Natural killer cell treated with Interleukin-12 subunit alpha and Interleukin-12 subunit beta and Interleukin-15 and Interleukin-18, amount 100 ng/mL, for 72 hours (primary cell): ENCODE results near the gene UNG. TPM values are rescaled to one million over a fixed set of nuclear protein-coding genes. Genes with fewer than 3 reads are reported as not detected.
"Not testable (repeated sequence)": the region's sequence is repeated elsewhere in the genome, so short reads cannot be mapped to it uniquely, and the experiment has no call there.

Experiments
- ATAC-seq, 2 donors: fragments of 150-1000 bp; cut with Tn5 transposase in 1 of 2; sonication (Bioruptor Pico), chemical (Tn5 transposase) in 1 of 2; 2 replicates each; pipeline ENCODE4 v1.10.0; 2021
- DNase-seq: peaks from one replicate; pipeline ENCODE4 v3.0.0; 2022; ENCODE audit warnings: low spot score
- H3K27ac Mint-ChIP-seq, 2 donors: 1 replicate in 1 of 2; 2 replicates in 1 of 2; pipeline ENCODE4 v1.8.0; 2022; ENCODE audit warnings: mixed read lengths in 2 of 2, mild to moderate bottlenecking in 1 of 2, moderate library complexity in 1 of 2
- H3K27me3 Mint-ChIP-seq, 2 donors: 1 replicate in 1 of 2; 2 replicates in 1 of 2; pipeline ENCODE4 v1.8.0; 2022; ENCODE audit warnings: mixed read lengths in 2 of 2
- H3K36me3 Mint-ChIP-seq: one replicate; pipeline ENCODE4 v1.8.0; 2022; ENCODE audit warnings: mixed read lengths
- H3K4me1 Mint-ChIP-seq, 2 donors: 1 replicate in 1 of 2; 2 replicates in 1 of 2; pipeline ENCODE4 v1.8.0; 2022; ENCODE audit warnings: low read depth in 2 of 2, mixed read lengths in 2 of 2, mild to moderate bottlenecking in 1 of 2
- H3K4me3 Mint-ChIP-seq: one replicate; pipeline ENCODE4 v1.8.0; 2022; ENCODE audit warnings: mixed read lengths
- H3K9me3 Mint-ChIP-seq: 2 replicates; pipeline ENCODE4 v1.8.0; 2022; ENCODE audit warnings: mixed read lengths
- total RNA-seq, 2 donors: library from RNA; stranded (reverse); gene quantifications; one replicate each; pipeline ENCODE4 v1.2.3, GENCODE V29; 2022

Gene UNG
- 10 to 100 TPM; 36.1 to 79.3 TPM for total RNA-seq

DNA sequence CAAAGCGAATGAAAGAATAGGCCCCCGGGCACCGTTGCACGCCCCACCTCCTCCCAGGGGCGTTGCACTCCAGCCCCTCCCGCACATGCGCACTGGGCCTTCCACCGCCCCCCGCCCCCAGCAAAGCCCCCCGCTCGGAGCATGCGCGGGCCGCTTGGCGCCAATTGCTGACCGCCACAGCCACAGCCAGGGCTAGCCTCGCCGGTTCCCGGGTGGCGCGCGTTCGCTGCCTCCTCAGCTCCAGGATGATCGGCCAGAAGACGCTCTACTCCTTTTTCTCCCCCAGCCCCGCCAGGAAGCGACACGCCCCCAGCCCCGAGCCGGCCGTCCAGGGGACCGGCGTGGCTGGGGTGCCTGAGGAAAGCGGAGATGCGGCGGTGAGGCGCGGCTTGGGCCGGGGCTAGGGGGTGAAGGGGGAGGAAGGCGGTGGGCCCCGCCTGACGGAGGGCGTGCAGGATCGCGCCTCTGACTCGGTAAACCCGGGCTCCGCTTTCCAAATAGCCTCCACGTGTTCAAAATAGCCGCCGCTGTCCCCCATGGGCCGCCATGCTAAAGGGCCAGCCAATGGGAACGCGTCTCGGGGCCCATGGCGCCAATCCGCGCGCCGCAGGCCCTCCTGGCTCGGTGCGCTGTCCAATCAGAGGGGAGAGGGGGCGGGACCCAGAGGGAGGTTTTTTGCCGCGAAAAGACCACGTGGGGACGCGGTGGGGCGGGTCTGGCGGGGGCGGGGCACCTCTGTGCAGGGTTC, at the start of gene UNG:
TSS of gene UNG (plus strand) at position 163 of the 748 bp plus-strand sequence. CDS start at position 246, 83 bp downstream.
- H3K36me3 Mint-ChIP-seq: peaks cover 6% of the 10 kb centered on the region
- no peaks in the 10 kb centered on the region for H3K9me3 Mint-ChIP-seq
- ATAC-seq (peak; percentile 97 to 98), DNase-seq (peak; percentile 98)
- peak within 1 kb of the TSS; percentile 26 to 76 for H3K27ac Mint-ChIP-seq
- H3K27me3 Mint-ChIP-seq: no peaks in the 10 kb centered on the region
- H3K4me3 Mint-ChIP-seq: peak within 1 kb of the TSS; percentile 84
- H3K4me1 Mint-ChIP-seq: peaks cover 39 to 42% of the 10 kb centered on the region in 2 donors

DNA sequence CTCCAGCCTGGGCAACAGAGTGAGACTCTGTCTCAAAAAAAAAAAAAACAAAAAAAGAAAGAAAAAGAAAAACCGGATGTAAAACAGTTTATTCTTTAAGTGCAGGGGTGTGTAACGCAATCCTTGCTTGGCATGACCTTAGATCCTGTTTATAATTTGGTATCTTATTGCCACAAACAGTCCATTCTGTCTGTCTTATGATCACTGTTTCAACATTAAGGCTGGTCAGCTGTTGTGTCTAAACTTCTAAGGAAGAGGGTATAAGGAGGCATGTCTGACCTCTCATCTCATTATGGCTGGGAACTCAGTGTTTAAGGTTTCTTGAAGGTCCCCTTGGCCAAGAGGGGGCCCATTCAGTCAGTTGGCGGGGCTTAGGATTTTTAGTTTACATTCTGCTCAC, 48.7 kb upstream of the UNG start:
- not testable (repeated sequence) for H3K27ac Mint-ChIP-seq, DNase-seq, H3K36me3 Mint-ChIP-seq, H3K4me3 Mint-ChIP-seq, H3K27me3 Mint-ChIP-seq, ATAC-seq, H3K9me3 Mint-ChIP-seq
- H3K4me1 Mint-ChIP-seq: peaks cover 11 to 14% of the 10 kb centered on the region in 2 donors

DNA sequence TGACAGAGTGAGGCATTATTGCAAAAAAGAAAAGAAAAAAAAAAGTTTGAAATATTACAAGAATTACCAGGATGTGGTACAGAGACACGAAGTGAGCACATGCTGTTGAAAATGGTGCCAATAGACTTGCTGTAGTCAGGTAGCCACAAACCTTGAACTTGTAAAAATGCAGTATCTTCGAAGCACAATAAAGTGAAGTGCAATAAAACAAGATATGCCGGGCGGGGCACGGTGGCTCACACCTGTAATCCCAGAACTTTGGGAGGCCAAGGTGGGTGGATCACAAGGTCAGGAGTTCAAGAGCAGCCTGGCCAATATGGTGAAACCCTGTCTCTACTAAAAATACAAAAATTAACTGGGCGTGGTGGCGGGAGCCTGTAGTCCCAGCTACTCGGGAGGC, 47.6 kb upstream of the UNG start:
- not testable (repeated sequence) for DNase-seq, H3K27me3 Mint-ChIP-seq, H3K9me3 Mint-ChIP-seq, ATAC-seq, H3K4me3 Mint-ChIP-seq, H3K36me3 Mint-ChIP-seq
- H3K27ac Mint-ChIP-seq: peak overlapping the region in 1 of 2 donors; percentile 35
- peaks cover 14 to 20% of the 10 kb centered on the region in 2 donors for H3K4me1 Mint-ChIP-seq

DNA sequence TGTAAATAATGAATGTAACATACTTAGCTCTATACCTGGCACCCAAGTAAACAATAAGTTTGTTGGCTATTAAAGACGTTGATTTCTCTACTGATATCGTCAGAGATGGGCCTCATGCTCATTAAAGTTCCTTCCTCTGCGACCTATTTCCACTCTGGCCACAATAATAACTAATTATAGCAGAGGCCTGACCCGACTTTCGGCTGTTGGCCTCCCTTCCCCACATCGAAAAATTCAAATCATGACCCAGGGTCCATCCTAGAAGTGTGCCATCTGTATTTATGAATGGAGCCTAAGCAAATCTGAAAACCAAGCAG, 45.3 kb upstream of the UNG start:
- H3K36me3 Mint-ChIP-seq: no peaks in the 10 kb centered on the region
- ATAC-seq: no peak

DNA sequence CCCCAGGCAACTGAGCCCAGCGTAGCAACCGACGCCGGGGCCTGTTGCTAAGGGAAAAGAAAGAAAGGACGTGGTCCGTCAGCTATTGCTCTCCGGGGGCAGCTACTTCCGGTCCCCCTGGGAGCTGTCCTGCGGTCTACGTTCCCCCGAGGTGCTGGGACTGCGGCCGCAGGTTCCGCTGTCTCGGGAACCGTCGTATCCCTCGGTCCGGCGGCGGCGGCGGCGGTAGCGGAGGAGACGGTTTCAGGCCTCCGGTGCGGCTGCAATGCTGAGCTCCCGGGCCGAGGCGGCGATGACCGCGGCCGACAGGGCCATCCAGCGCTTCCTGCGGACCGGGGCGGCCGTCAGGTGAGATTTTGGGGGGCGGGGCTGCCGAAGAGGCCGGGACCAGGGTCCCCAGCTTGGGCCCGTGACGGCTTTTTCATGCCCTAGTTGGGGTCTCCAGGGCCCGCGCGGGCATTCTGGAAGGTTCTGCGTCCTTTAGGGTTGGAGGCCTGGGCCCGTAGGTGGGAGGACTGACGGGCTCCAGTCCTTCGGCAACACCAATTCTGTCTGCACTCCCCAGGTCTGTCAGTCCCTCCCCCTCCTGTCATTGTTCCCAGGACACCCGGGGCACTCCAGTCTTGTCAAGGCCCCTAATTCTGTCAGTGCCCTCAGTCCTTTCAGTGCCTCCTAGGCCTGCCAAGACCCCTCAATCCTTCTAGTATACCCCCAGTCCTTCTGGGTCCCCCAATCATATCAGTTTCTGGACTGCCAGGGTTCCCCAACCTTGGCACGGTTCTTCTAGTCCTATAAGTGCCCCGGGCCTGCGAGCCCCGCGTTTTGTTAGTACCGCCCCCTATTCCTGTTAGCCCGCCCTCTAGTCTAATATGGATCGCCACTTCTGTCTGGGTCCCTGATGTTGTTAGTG, 44.7 kb upstream of the UNG start, which contains the start of gene USP30:
TSS of gene USP30 (plus strand) at position 163 of the 910 bp plus-strand sequence. CDS start at position 266, 103 bp downstream.
- no peaks in the 10 kb centered on the region for H3K9me3 Mint-ChIP-seq
- peak within 1 kb of the TSS; percentile 92 to 97 for H3K27ac Mint-ChIP-seq
- H3K27me3 Mint-ChIP-seq: no peaks in the 10 kb centered on the region
- ATAC-seq: peak; percentile 92 to 94
- peaks cover 14 to 20% of the 10 kb centered on the region in 2 donors for H3K4me1 Mint-ChIP-seq
- H3K4me3 Mint-ChIP-seq: peak within 1 kb of the TSS; percentile 94
- H3K36me3 Mint-ChIP-seq: no peaks in the 10 kb centered on the region
- peak; percentile 85 for DNase-seq

More for the DNA sequence above, 45.3 kb upstream of the UNG start:
- Mint-ChIP-seq H3K9me3 (no peaks in the 10 kb centered on the region), H3K4me1 (peaks cover 14 to 20% of the 10 kb centered on the region in 2 donors), H3K4me3 (peak overlapping the region; percentile 94), H3K27ac (peak overlapping the region; percentile 92 to 97), H3K27me3 (no peaks in the 10 kb centered on the region)
- DNase-seq: no peak

DNA sequence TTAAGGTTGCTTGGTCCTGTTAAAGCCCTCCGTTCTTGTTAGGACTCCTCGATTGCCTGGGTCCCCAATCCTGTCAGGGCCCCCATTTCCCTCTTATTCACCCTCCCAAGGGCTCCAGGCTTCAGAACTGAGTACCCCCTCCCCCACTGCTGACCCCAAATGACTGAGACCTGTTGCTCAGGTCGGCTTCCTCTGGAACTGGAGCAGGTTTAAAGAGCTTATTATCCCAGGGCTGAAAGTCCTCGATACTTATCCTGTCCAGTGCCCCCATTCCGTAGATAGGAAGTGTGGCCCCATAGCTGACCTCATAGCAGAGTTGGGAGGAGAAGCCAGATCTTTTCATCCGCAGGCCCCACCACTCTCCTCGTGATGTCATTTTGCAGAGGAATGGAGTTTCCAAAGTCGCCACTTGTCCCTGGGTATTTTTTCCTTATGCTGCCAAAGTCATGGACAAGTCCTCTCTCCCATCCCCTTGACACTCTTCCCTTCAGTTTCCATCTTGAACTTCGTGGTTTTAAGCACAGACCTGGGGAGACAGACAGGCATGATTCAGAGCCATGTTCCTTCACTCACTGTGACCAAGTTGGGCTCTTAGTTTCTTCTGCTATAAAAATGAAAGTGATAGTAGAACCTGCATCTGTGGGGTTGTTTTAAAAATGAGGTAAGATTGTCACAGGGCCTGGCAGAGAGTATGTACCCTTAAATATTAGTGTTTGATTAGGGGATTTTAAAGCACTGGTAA, 43.8 kb upstream of the UNG start:
- peaks cover 14 to 20% of the 10 kb centered on the region in 2 donors for H3K4me1 Mint-ChIP-seq
- DNase-seq: peak; percentile 58

DNA sequence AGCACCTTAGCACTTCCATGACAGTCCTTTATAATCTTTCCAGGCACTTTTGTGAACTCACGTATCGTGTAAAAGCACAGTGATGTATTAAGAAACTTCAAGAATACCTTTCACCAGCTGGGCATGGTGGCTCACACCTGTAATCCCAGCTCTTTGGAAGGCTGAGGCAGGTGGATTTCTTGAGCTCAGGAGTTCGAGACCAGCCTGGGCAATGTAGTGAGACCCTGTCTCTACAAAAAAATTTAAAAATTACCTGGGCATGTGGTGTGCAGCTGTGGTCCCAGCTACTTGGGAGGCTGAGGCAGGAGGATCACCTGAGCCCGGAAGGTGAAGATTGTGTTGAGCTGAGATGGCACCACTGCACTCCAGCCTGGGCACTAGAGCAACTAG, 43.3 kb upstream of the UNG start:
- DNase-seq, ATAC-seq, H3K27me3 Mint-ChIP-seq, H3K36me3 Mint-ChIP-seq, H3K9me3 Mint-ChIP-seq: not testable (repeated sequence)
- Mint-ChIP-seq H3K4me3 (peak overlapping the region; percentile 94), H3K4me1 (peaks cover 14 to 20% of the 10 kb centered on the region in 2 donors), H3K27ac (peak overlapping the region; percentile 92 to 97)

More for the DNA sequence above, 43.8 kb upstream of the UNG start:
- Mint-ChIP-seq H3K9me3 (no peaks in the 10 kb centered on the region), H3K27ac (peak overlapping the region; percentile 92 to 97), H3K36me3 (no peaks in the 10 kb centered on the region), H3K4me3 (peak overlapping the region; percentile 94), H3K27me3 (no peaks in the 10 kb centered on the region)
- peak; percentile 79 to 85 for ATAC-seq

DNA sequence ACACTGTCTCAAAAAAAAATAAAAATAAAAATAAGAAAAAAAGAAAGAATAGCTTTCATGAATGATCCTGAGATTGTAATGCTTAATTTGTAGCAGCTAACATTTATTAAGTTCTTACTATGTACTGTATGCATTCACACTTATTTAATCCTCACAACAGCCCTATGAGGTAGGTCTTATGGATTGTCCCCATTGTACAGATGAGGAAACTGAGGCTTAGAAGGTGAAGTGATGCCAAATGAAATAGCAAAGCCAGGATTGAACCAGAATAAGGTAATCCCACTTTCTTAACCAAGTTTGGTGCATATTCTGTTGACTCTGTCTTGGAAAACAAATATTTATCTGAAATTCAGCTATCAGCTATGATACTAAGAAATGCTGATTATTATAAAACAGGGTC, 42.9 kb upstream of the UNG start:
- no peaks in the 10 kb centered on the region for H3K9me3 Mint-ChIP-seq
- no peaks in the 10 kb centered on the region for H3K27me3 Mint-ChIP-seq
- DNase-seq: no peak
- H3K4me3 Mint-ChIP-seq: no peak overlapping the region
- no peak for ATAC-seq
- peak overlapping the region; percentile 92 to 97 for H3K27ac Mint-ChIP-seq
- H3K36me3 Mint-ChIP-seq: no peaks in the 10 kb centered on the region
- H3K4me1 Mint-ChIP-seq: peaks cover 13 to 20% of the 10 kb centered on the region in 2 donors

DNA sequence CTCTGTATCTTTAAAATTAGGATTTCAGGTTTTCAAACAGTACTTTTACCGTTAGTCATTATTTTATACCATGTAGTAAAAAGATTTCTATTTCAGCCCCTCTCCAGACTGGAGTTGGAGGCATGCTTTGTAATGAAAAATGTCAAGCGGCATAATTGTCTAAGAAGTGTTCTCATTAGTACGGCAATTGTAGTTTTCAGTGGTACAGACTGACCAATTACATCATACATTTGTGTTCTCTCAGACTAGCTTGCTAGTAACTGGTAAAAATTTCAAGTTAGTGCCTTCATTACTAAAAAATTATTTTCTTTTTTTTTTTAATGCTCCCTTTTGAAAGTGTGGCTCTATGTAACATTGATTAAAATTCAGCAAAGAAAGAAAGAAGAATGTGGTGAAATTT, 40.5 kb upstream of the UNG start:
- H3K36me3 Mint-ChIP-seq: no peaks in the 10 kb centered on the region
- H3K27me3 Mint-ChIP-seq: no peaks in the 10 kb centered on the region
- no peak overlapping the region for H3K4me3 Mint-ChIP-seq
- no peaks in the 10 kb centered on the region for H3K9me3 Mint-ChIP-seq
- ATAC-seq (no peak), DNase-seq (no peak)
- peaks cover 10 to 20% of the 10 kb centered on the region in 2 donors for H3K4me1 Mint-ChIP-seq
- H3K27ac Mint-ChIP-seq: peak overlapping the region in 1 of 2 donors; percentile 17

DNA sequence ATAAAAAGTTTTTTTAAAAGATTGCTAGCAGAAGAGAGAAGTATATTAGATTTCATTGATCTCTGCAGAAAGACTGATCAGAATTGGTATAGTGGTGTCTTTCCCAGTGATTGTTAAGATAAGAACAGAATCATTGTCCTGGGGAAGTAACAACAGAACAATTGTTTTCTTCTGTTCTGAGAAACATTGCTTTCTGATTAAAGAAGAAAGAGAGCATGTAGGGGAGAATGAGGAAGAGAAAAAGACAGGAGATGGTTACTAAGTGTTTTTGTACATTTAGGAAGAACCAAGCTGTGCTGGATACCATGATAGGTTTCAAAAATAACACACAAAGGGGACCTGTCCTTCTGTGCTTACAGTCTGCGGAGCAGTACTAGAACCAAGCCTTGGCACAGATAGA, 40.0 kb upstream of the UNG start:
- Mint-ChIP-seq H3K9me3 (no peaks in the 10 kb centered on the region), H3K27ac (peak overlapping the region in 1 of 2 donors; percentile 17), H3K27me3 (no peaks in the 10 kb centered on the region), H3K36me3 (no peaks in the 10 kb centered on the region), H3K4me3 (no peak overlapping the region), H3K4me1 (peaks cover 6 to 15% of the 10 kb centered on the region in 2 donors)
- ATAC-seq (no peak), DNase-seq (no peak)

DNA sequence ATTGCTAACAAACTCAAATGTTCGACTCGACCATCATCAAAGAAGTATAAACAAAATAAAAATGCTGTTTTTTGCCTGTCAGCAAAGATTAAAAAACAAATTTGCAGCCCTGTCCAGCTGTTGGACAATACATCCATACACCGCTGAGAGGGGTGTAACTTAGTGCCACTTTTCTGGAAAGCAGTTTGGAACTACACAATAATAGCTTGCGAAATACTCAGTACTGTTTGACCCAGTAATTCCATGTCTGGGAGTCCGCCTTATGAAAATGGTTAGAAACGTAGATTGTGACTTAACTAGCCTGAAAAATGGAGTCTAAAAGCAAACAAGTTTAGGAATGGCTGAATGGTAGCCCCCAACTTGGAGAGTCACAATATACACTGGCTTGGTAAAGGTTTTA, 38.6 kb upstream of the UNG start:
- no peak overlapping the region for H3K4me3 Mint-ChIP-seq

DNA sequence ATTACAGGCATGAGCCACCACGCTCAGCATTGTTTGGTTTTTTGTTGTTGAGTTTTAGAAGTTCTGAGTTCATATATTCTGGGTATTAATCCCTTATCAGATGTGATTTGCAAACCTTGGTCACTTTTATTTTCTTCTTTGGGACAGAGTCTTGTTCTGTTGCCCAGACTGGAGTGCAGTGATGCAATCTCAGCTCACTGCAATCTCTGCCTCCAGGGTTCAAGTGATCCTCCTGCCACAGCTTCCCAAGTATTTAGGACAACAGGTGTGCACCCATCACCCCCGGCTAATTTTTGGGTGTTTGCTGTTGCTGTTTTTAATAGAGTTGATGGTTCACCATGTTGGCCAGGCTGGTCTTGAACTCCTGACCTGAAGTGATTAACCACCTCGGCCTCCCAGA, 33.3 kb upstream of the UNG start:
- peaks cover 0 to 3% of the 10 kb centered on the region in 2 donors for H3K4me1 Mint-ChIP-seq
- no peak overlapping the region for H3K27ac Mint-ChIP-seq
- H3K4me3 Mint-ChIP-seq: no peak overlapping the region
- ATAC-seq (no peak), DNase-seq (no peak)
- no peaks in the 10 kb centered on the region for H3K27me3 Mint-ChIP-seq
- no peaks in the 10 kb centered on the region for H3K9me3 Mint-ChIP-seq
- no peaks in the 10 kb centered on the region for H3K36me3 Mint-ChIP-seq

More for the DNA sequence above, 38.6 kb upstream of the UNG start:
- Mint-ChIP-seq H3K27ac (no peak overlapping the region), H3K27me3 (no peaks in the 10 kb centered on the region), H3K9me3 (no peaks in the 10 kb centered on the region), H3K36me3 (no peaks in the 10 kb centered on the region), H3K4me1 (peaks cover 5% of the 10 kb centered on the region in 2 donors)
- ATAC-seq: no peak
- DNase-seq: no peak

DNA sequence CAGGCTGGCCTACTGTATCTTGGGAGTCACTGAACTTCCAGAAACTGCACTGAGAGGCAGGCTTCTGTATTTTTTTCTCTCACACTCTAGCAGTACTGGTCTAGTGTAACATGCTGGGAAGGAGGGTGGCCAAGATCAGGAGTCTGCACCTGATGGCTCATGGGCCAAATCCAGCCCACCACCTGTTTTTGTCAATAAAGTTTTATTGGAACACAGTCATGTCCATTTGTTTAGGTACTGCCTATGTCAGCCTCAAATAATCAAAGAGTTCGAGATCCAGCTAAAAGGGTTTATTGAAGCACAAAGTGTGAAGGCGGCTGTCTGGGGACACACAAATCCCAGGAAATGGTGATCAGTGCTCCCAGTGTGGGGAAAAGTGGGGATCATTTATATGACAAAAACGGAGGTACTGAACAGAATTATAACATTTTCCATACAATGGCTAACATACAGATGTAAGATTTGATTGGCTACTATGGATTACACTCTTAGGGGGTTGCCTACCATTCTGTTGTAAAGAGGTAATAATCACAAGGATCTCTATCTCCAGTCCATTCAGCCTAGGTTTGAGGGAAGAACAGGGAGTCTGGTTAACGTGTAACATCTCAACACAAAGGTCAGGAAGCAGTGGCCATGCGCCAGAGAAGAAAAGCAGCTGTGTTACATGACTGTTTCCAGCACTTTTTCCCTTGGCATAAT, 32.1 kb upstream of the UNG start:
- peaks cover 0 to 3% of the 10 kb centered on the region in 2 donors for H3K4me1 Mint-ChIP-seq
- no peak for DNase-seq
- H3K9me3 Mint-ChIP-seq: no peaks in the 10 kb centered on the region
- no peaks in the 10 kb centered on the region for H3K27me3 Mint-ChIP-seq
- H3K36me3 Mint-ChIP-seq: no peaks in the 10 kb centered on the region
- no peak overlapping the region for H3K27ac Mint-ChIP-seq
- H3K4me3 Mint-ChIP-seq: no peak overlapping the region
- ATAC-seq: no peak
